Fibroblast of mammary gland (primary cell): Measurements from ENCODE around the gene PSME4.

Experiments
- DNase-seq: peaks from one replicate; pipeline ENCODE4 v3.0.0-alpha.2; 2010; ENCODE audit warnings: low read depth
- H3K4me3 ChIP-seq: 2 replicates; pipeline ENCODE4 v1.5.1; 2011; ENCODE audit warnings: low read depth, mild to moderate bottlenecking, low read length, moderate library complexity; ENCODE audit not compliant: control insufficient read depth
- CTCF ChIP-seq: conservative IDR thresholded peaks from 2 replicates; pipeline ENCODE4 v1.5.1; 2011; ENCODE audit warnings: low read depth, low read length, inconsistent platforms; ENCODE audit not compliant: control insufficient read depth, insufficient read depth

The PSME4 gene

GRCh38 chr2:53881986-53882385 is 88.8 kb downstream of the PSME4 start:
- no peak for DNase-seq
- no peak overlapping the region for H3K4me3 ChIP-seq
- TF ChIP-seq CTCF, result no peak

GRCh38 chr2:53881360-53881759 is 89.4 kb downstream of the PSME4 start:
- H3K4me3 ChIP-seq, result no peak overlapping the region
- no peak for DNase-seq
- no peak for TF ChIP-seq CTCF

- H3K4me3 ChIP-seq, result no peak overlapping the region
- DNase-seq, result peak; percentile 78
- no peak for TF ChIP-seq CTCF
These were observed 90.0 kb downstream of the PSME4 start for GRCh38 chr2:53880756-53881155.

GRCh38 chr2:53877556-53877955 is 93.2 kb downstream of the PSME4 start:
- H3K4me3 ChIP-seq, result no peak overlapping the region
- TF ChIP-seq CTCF, result no peak
- DNase-seq, result peak; percentile 10

GRCh38 chr2:53877112-53877511 is 93.7 kb downstream of the PSME4 start:
- no peak for TF ChIP-seq CTCF
- no peak for DNase-seq
- H3K4me3 ChIP-seq, result no peak overlapping the region

GRCh38 chr2:53874401-53874950 is 96.3 kb downstream of the PSME4 start:
- H3K4me3 ChIP-seq, result no peak overlapping the region
- no peak for DNase-seq
- TF ChIP-seq CTCF, result no peak

GRCh38 chr2:53867773-53868172 is 103.0 kb downstream of the PSME4 start:
- DNase-seq, result no peak
- H3K4me3 ChIP-seq, result no peak overlapping the region
- TF ChIP-seq CTCF, result no peak
